Neural progenitor cell (in vitro differentiated cells): ENCODE measurements around the gene MAD1L1.

Source experiments
- EZH2 ChIP-seq: fragments of 200-600 bp; sonication (generic); IDR thresholded peaks from 2 replicates; pipeline ENCODE4 v1.6.1; 2017; ENCODE audit warnings: antibody characterized with exemption, mild to moderate bottlenecking, moderate library complexity
- TF ChIP-seq, protein P1 (sequence below): fragments of 200-600 bp; sonication (generic); IDR thresholded peaks from 2 replicates; pipeline ENCODE4 v1.5.1; 2017; ENCODE audit warnings: antibody characterized with exemption, mild to moderate bottlenecking

GRCh38 chr7:1969459-1970284, 263.1 kb downstream of the MAD1L1 start:
- TF ChIP-seq, protein P1, sequence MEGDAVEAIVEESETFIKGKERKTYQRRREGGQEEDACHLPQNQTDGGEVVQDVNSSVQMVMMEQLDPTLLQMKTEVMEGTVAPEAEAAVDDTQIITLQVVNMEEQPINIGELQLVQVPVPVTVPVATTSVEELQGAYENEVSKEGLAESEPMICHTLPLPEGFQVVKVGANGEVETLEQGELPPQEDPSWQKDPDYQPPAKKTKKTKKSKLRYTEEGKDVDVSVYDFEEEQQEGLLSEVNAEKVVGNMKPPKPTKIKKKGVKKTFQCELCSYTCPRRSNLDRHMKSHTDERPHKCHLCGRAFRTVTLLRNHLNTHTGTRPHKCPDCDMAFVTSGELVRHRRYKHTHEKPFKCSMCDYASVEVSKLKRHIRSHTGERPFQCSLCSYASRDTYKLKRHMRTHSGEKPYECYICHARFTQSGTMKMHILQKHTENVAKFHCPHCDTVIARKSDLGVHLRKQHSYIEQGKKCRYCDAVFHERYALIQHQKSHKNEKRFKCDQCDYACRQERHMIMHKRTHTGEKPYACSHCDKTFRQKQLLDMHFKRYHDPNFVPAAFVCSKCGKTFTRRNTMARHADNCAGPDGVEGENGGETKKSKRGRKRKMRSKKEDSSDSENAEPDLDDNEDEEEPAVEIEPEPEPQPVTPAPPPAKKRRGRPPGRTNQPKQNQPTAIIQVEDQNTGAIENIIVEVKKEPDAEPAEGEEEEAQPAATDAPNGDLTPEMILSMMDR, result no peak
- no peak for TF ChIP-seq EZH2
